GM18520 (cell line): ENCODE measurements around the gene HSPB7.
"Not testable (repeated sequence)": the region's sequence is repeated elsewhere in the genome, so short reads cannot be mapped to it uniquely, and the experiment has no call there.

ENCODE experiments used
- ATAC-seq: cut with Tn5 transposase; IDR thresholded peaks from one replicate; pipeline ENCODE4 v1.9.1; 2021; ENCODE audit not compliant: unreplicated experiment

HSPB7 gene

GRCh38 chr1:16051039-16051438 is 33.2 kb upstream of the HSPB7 start:
- ATAC-seq: no peak

- ATAC-seq: no peak
Measured at GRCh38 chr1:16050328-16050727, 32.5 kb upstream of the HSPB7 start.

GRCh38 chr1:16048573-16049189 is 30.8 kb upstream of the HSPB7 start:
- no peak for ATAC-seq

- no peak for ATAC-seq
Measured at GRCh38 chr1:16047791-16048475, 30.1 kb upstream of the HSPB7 start.

- no peak for ATAC-seq
Measured at GRCh38 chr1:16046842-16047241, 29.0 kb upstream of the HSPB7 start.

GRCh38 chr1:16043950-16044349 is 26.1 kb upstream of the HSPB7 start:
- ATAC-seq: no peak

- no peak for ATAC-seq
Measured at GRCh38 chr1:16043521-16043920, 25.7 kb upstream of the HSPB7 start, which contains the start of gene CLCNKB. CLCNKB (plus strand) TSS chr1:16043782; CDS start chr1:16044493, 711 bp downstream.

GRCh38 chr1:16042654-16043053 is 24.8 kb upstream of the HSPB7 start:
- ATAC-seq: not testable (repeated sequence)

DNA sequence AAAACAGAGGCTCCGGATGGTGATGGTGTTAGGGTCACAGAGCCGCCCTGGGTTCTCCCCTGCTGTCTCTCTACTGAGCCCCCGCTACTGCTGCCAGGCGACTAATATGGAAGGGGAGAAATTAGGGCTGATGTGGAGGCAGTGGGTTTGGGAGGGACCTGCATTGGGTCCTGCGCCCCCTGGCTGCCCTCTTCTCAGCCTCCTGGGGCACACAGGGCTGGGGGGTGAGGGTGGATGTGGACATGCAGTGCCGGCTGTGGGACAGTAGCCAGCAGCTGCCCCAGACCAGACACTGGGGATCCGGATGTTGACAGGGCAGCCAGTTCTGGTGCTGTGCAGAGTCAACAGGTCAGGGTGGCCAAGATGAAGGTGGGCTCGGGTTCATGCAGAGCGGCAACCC is 24.3 kb upstream of the HSPB7 start:
- ATAC-seq: no peak

- ATAC-seq: no peak
Measured at GRCh38 chr1:16041200-16041599, 23.4 kb upstream of the HSPB7 start.

GRCh38 chr1:16039871-16040270 is 22.0 kb upstream of the HSPB7 start:
- ATAC-seq: not testable (repeated sequence)

DNA sequence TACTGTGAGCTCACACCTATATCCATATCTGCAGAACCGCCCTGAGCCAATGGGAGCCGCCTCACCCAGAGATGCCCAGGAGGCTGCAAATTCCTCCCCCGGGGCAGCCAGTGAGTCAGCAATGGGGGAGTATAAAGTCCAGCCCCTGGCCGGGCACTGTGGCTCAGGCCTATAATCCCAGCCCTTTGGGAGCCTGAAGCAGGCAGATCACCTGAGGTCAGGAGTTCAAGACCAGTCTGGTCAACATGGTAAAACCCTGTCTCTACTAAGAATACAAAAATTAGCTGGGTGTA is 20.7 kb upstream of the HSPB7 start:
- no peak for ATAC-seq

DNA sequence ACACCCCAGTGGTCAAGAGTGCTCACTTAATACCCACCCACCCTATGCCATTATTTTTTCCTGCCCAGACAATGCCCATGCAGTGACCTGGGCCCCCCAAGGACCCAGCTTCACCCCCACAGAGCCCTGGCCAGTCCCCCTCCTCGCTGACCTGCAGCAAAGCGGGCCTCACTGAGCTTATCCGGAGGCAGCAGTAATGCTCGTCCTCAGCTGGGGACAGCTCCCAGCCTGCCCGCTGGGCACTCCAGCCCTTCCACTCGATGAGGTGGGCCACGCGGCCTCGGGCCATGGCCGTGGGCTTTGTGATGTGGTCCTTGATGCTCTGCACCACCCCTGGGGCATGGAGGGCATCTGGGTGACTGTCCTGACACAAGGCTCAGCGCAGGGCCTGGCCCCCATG is 18.6 kb upstream of the HSPB7 start:
- ATAC-seq: not testable (repeated sequence)

GRCh38 chr1:16033103-16033632 is 15.3 kb upstream of the HSPB7 start:
- not testable (repeated sequence) for ATAC-seq

DNA sequence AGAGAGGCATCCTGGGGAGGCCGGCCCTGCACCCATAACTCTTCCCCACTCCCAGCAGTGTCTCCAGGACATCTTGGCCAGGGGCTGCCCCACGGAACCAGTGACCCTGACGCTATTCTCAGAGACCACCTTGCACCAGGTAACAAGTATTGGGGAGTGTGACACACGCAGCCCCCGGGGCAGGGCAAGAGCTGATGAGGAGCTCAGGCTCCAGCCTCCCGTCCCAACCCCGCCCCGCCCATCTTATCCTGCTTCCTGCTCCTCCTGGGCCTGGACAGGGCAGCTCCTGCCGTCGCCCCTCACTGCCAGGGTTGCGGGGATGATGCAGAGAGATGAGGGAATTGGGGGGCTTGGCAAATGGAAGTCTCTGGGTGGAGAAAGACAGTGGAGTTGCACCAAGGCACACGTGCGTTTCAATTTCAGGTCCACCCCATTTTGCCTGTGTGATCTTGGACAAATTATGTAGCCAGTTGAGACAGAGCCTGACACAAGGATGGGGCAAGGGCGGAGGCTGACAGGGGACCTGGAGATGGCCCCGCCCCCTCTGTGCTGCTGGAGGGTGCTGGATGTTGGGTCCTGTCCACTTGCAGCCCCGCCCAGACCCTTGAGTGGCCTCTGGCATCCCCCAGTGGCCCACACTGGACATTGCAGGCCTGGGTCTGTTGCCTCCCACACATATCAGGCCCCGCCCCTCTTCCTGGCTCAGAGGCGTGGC is 14.7 kb upstream of the HSPB7 start:
- no peak for ATAC-seq

DNA sequence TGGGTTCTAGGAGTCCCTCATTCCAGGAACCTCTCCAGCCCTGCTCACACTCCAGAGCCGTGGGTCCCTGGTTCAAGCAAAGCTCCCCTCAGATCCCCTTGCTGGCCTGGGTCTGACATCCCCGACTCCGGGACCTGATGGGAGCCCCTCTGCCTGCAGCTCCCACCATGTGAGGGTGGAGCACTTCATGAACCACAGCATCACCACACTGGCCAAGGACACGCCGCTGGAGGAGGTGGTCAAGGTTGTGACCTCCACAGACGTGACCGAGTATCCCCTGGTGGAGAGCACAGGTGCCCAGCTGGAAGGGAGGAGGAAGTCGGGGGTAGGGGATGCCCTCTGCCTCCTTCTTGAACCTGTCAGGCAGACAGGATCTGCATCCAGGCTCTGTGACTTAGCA is 13.7 kb upstream of the HSPB7 start:
- no peak for ATAC-seq

- ATAC-seq: no peak
Measured at GRCh38 chr1:16029288-16029687, 11.4 kb upstream of the HSPB7 start.

GRCh38 chr1:16029003-16029268 is 11.1 kb upstream of the HSPB7 start:
- ATAC-seq: not testable (repeated sequence)

GRCh38 chr1:16028237-16029002 is 10.6 kb upstream of the HSPB7 start:
- ATAC-seq: no peak

DNA sequence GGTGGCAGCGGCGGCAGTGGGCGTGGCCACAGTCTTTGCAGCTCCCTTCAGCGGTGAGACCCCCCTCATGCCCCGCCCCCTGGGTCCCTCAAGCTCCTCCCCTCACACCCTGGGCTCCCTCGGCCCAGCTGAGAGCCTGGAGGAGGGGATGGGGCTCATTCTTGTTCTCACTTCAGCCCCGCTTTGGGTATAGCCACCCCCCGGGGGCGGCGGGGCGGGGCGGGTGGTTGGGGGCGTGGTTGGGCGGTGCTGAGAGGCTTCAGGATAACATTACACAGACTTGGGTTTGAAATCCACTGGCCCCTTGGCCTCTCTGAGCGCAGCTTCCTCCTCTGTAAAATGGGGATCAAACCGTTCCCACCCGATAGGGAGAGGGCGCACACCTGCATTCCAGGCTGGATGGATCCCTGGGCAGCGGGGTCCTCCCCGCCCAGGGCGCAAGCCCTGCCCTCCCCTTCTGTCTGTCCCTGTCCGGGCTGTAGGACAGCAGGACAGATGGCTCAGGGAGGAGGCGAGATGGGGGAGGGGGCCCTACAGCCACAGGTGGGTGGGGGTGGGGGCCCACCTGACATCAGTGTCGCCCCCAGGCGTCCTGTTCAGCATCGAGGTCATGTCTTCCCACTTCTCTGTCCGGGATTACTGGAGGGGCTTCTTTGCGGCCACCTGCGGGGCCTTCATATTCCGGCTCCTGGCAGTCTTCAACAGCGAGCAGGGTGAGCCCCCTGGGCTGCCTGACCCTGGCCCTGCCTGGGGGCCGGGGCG is 9.1 kb upstream of the HSPB7 start:
- ATAC-seq: no peak

- not testable (repeated sequence) for ATAC-seq
Measured at GRCh38 chr1:16026302-16026701, 8.5 kb upstream of the HSPB7 start.
